GM12891 (cell line): ENCODE data around the gene HSP90AB1.

Source experiments
- DNase-seq: peaks from one replicate; pipeline ENCODE4 v3.0.0; 2011; ENCODE audit warnings: low spot score; ENCODE audit not compliant: insufficient read length
- FAIRE-seq: peaks from 2 replicates; lab custom pipeline; 2011; peaks lifted over from hg19 to GRCh38; lab: Jason Lieb, UNC
- PAX5 ChIP-seq: IDR thresholded peaks from 2 replicates; pipeline ENCODE4 v1.6.1; 2011; ENCODE audit warnings: low read length, moderate library complexity, mild to moderate bottlenecking; ENCODE audit not compliant: insufficient read depth, severe bottlenecking
- POLR2A ChIP-seq: IDR thresholded peaks from 2 replicates; pipeline ENCODE4 v1.6.1; 2011; ENCODE audit warnings: low read depth, low read length, control low read depth
- POLR2AphosphoS5 ChIP-seq: IDR thresholded peaks from 2 replicates; pipeline ENCODE4 v1.6.1; 2011; ENCODE audit warnings: low read depth, low read length, control low read depth
- POU2F2 ChIP-seq: IDR thresholded peaks from 2 replicates; pipeline ENCODE4 v1.6.1; 2011; ENCODE audit warnings: low read depth, mild to moderate bottlenecking, control low read depth, low read length, moderate library complexity
- SPI1 ChIP-seq: IDR thresholded peaks from 2 replicates; pipeline ENCODE4 v1.6.1; 2011; ENCODE audit warnings: low read depth, low read length, control low read depth
- TAF1 ChIP-seq: IDR thresholded peaks from 2 replicates; pipeline ENCODE4 v1.6.1; 2011; ENCODE audit warnings: low read depth, low read length, control low read depth

HSP90AB1 gene

GRCh38 chr6:44260451-44261297, 13.8 kb downstream of the HSP90AB1 start:
- DNase-seq (no peak), FAIRE-seq (peak; percentile 74)
- TF ChIP-seq PAX5 (no peak), POLR2A (peak; percentile 81), TAF1 (no peak), SPI1 (no peak), POU2F2 (peak; percentile 18; the same call in 1 of the 2 replicates), POLR2AphosphoS5 (peak; percentile 65; the same call in 1 of the 2 replicates)

GRCh38 chr6:44261581-44261980, 14.7 kb downstream of the HSP90AB1 start:
- DNase-seq (no peak), FAIRE-seq (no peak)
- TF ChIP-seq PAX5, result no peak

GRCh38 chr6:44262467-44263353, 15.8 kb downstream of the HSP90AB1 start:
- TF ChIP-seq PAX5 (no peak), TAF1 (peak; percentile 24; the same call in 1 of the 2 replicates), POLR2A (peak; percentile 33; the same call in 1 of the 2 replicates), SPI1 (peak; percentile 32; the same call in 1 of the 2 replicates), POU2F2 (0 out of 2 replicates have a peak, but pooled peaks have one; percentile 27), POLR2AphosphoS5 (no peak; the same call in 1 of the 2 replicates)
- FAIRE-seq (peak; percentile 5), DNase-seq (no peak)

- TF ChIP-seq POLR2AphosphoS5 (peak; percentile 46; the same call in 1 of the 2 replicates), POLR2A (peak; percentile 76), PAX5 (no peak), POU2F2 (peak; percentile 42), SPI1 (peak; percentile 91), TAF1 (peak; percentile 76; the same call in 1 of the 2 replicates)
- peak; percentile 82 for FAIRE-seq
- no peak for DNase-seq
Observed at GRCh38 chr6:44263354-44264100, 16.6 kb downstream of the HSP90AB1 start.

GRCh38 chr6:44264154-44265006, 17.5 kb downstream of the HSP90AB1 start:
- FAIRE-seq (peak; percentile 93), DNase-seq (no peak)
- TF ChIP-seq POLR2A, result no peak; the same call in none of the 2 replicates
- TF ChIP-seq TAF1, result peak; percentile 73
- peak; percentile 98 for TF ChIP-seq SPI1
- no peak for TF ChIP-seq PAX5
- TF ChIP-seq POU2F2, result 0 out of 2 replicates have a peak, but pooled peaks have one; percentile 47
- TF ChIP-seq POLR2AphosphoS5, result no peak

- FAIRE-seq, result peak; percentile 69
- no peak for DNase-seq
- peak; percentile 67; the same call in 1 of the 2 replicates for TF ChIP-seq POLR2AphosphoS5
- TF ChIP-seq POLR2A, result peak; percentile 39; the same call in 1 of the 2 replicates
- peak; percentile 41 for TF ChIP-seq PAX5
- TF ChIP-seq SPI1, result no peak
- TF ChIP-seq POU2F2, result no peak
- TF ChIP-seq TAF1, result peak; percentile 56; the same call in 1 of the 2 replicates
Observed at GRCh38 chr6:44265007-44265721, 18.3 kb downstream of the HSP90AB1 start, which contains the start of gene NFKBIE. Gene NFKBIE, minus strand, starts transcription at chr6:44265551. Its CDS starts 205 bp downstream, at chr6:44265346.

GRCh38 chr6:44265722-44266233, 18.9 kb downstream of the HSP90AB1 start:
- no peak for FAIRE-seq

More at GRCh38 chr6:44265722-44266233, 18.9 kb downstream of the HSP90AB1 start:
- TF ChIP-seq SPI1, result 0 out of 2 replicates have a peak, but pooled peaks have one; percentile 35
- TF ChIP-seq POLR2A, result no peak
- DNase-seq, result no peak
